Spleen (tissue), 11 donors: ENCODE measurements around the gene TEKT2. TPM values are rescaled to one million over a fixed set of nuclear protein-coding genes. Genes with fewer than 3 reads are reported as not detected.

Experiments used
- DNase-seq: peaks from one replicate; pipeline ENCODE4 v3.0.0-alpha.2; 2020
- H3K27ac ChIP-seq, 8 donors: fragments of 200-600 bp; sonication (generic) in 7 of 8; 1 replicate in 4 of 8; 2 replicates in 4 of 8; pipeline versions ENCODE4 v1.5.0 to v1.8.0; 2016 to 2021; ENCODE audit warnings: inconsistent platforms in 4 of 8, mild to moderate bottlenecking in 4 of 8, moderate library complexity in 1 of 8
- H3K27me3 ChIP-seq, 7 donors: fragments of 200-600 bp; sonication (generic) in 6 of 7; replicated peaks in 1 of 7; 1 replicate in 4 of 7; 2 replicates in 3 of 7; pipeline versions ENCODE4 v1.5.0 to v1.8.0; 2016 to 2021; ENCODE audit warnings: inconsistent platforms in 3 of 7, mild to moderate bottlenecking in 1 of 7
- H3K36me3 ChIP-seq, 6 donors: fragments of 200-600 bp; sonication (generic) in 5 of 6; 1 replicate in 4 of 6; 2 replicates in 2 of 6; pipeline versions ENCODE4 v1.5.0 to v1.8.0; 2016 to 2021; ENCODE audit warnings: inconsistent platforms in 2 of 6
- H3K4me1 ChIP-seq, 6 donors: fragments of 200-600 bp; sonication (generic) in 5 of 6; 1 replicate in 3 of 6; 2 replicates in 3 of 6; pipeline versions ENCODE4 v1.5.0 to v1.8.0; 2016 to 2021; ENCODE audit warnings: inconsistent platforms in 3 of 6
- H3K4me3 ChIP-seq, 8 donors: fragments of 200-600 bp; sonication (generic) in 7 of 8; 1 replicate in 4 of 8; 2 replicates in 4 of 8; pipeline versions ENCODE4 v1.5.0 to v1.8.0; 2016 to 2021; ENCODE audit warnings: inconsistent platforms in 4 of 8, mild to moderate bottlenecking in 4 of 8, moderate library complexity in 2 of 8
- H3K9me3 ChIP-seq, 8 donors: fragments of 200-600 bp; sonication (generic) in 7 of 8; 1 replicate in 4 of 8; 2 replicates in 4 of 8; pipeline versions ENCODE4 v1.5.0 to v1.8.0; 2016 to 2021; ENCODE audit warnings: inconsistent platforms in 4 of 8
- CTCF ChIP-seq, 11 experiments: fragments of 200-600 bp in 7 of 11; fragments of 450-650 bp in 4 of 11; sonication (generic) in 4 of 11; IDR thresholded peaks in 8 of 11; conservative IDR thresholded peaks in 3 of 11; 1 replicate in 7 of 11; 2 replicates in 4 of 11; pipeline versions ENCODE4 v1.4.0 to v1.8.0; 2016 to 2021; ENCODE audit warnings: antibody characterized with exemption in 11 of 11, inconsistent platforms in 4 of 11, mild to moderate bottlenecking in 1 of 11
- POLR2A ChIP-seq, 3 donors: fragments of 450-650 bp; IDR thresholded peaks; one replicate each; pipeline ENCODE4 v1.5.1; 2017; ENCODE audit warnings: antibody characterized with exemption in 3 of 3, mild to moderate bottlenecking in 1 of 3
- POLR2AphosphoS5 ChIP-seq, 3 donors: sonication (generic); formaldehyde crosslinking; IDR thresholded peaks; one replicate each; pipeline ENCODE4 v1.5.1; 2017; ENCODE audit warnings: antibody characterized with exemption in 3 of 3
- WGBS, 5 donors: extraction: QIAGEN DNeasy Blood & Tissue Kit in 3 of 5; methylation state at CpG; one replicate each; pipeline versions ENCODE4 v1.1.5 to v1.1.7; 2013 to 2018; 5-methylcytosine and 5-hydroxymethylcytosine counted together
- intact Hi-C: fragments of 100-400 bp; cut with DNase I; formaldehyde crosslinking; loops from one replicate; pipeline ENCODE4 v1.15.0; 2023; ENCODE audit warnings: low total_unique reads
- polyA plus RNA-seq, 3 donors: library from polyadenylated mRNA; stranded (reverse); fragments of 200-250 nt; gene quantifications; one replicate each; pipeline ENCODE4 v1.2.1, GENCODE V29; 2013
- total RNA-seq, 7 donors: library from RNA; depleted of rRNA in 3 of 7; stranded (reverse); fragments of >200 nt in 3 of 7; fragmentation: NEBNext Ultra II Directional in 4 of 7; extraction: Animal tissue kit (Norgen Biotek cat#: 25700) in 4 of 7; gene quantifications; one replicate each; pipeline versions ENCODE4 v1.1.0 to v1.2.1, GENCODE V29; 2016 to 2021
- donor health status: healthy with polysubstance abuse.
- donor health status: DM: no; HTN: no; CAD: no; lungs with moderate emphysema.
- donor health status: DM: no; HTN: no; CAD: no.
- donor health status: Bipolar disorder and iron deficiency.
- donor health status: healthy.
- donor health status: DM: no; HTN: no; CAD: no.
- donor health status: DM: yes; HTN: yes; CAD: no.

TEKT2 gene
- total and polyA plus RNA-seq, 10 donors: 0.33 TPM; not detected in 9

DNA sequence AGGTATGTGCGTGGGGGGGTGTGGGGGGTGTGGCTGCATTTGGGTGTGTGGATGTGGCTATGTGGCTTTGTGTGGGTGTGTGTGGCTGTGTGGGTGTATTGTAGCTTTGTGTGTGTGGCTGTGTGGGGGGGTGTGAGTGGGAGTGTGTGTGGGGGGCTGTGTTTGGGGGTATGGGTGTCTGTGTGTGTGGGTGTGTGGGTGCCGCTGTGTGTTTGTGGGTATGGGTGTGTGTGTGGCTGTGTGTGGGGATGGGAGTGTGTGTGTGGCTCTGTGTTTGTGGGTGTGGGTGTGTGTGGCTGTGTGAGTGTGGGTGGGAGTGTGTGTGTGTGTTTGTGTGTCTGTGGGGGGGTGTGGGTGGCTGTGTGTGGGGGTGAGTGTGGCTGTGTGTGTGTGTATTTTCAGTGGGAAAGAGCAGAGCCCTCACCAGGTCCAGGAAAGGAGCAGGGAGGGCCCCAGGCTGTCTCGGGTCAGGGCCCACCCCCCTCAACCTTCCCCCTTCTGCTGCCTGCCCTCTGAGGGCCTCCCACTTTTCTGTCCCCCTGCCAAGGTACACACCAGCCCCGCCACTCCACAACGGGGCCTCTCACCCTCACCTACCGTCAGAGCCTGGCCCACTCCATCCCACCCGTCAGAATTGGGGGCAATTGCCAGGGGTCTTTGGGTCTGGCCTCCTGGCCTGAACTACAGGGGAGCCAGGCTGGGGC is 43.1 kb downstream of the TEKT2 start:
- no peak overlapping the region for H3K4me3 ChIP-seq
- H3K27me3 ChIP-seq: peaks cover 0 to 35% (median 10%) of the 10 kb centered on the region in 7 donors
- peaks cover 7 to 42% (median 20%) of the 10 kb centered on the region in 6 donors for H3K4me1 ChIP-seq
- DNase-seq: no peak
- WGBS, 5 donors: 64 to 82% (median 74%) methylated on average over 6 to 7 of the region's 7 CpGs
- H3K36me3 ChIP-seq: no peaks in the 10 kb centered on the region
- H3K27ac ChIP-seq: no peak overlapping the region
- TF ChIP-seq CTCF (IDR thresholded peaks at IDR 0.05 in 8 of 11, conservative IDR thresholded peaks at IDR 0.05 in 3 of 11) (no peak), POLR2AphosphoS5 (IDR thresholded peaks at IDR 0.05) (no peak), POLR2A (IDR thresholded peaks at IDR 0.05) (no peak)
- no peaks in the 10 kb centered on the region for H3K9me3 ChIP-seq
- intact Hi-C loops: no loop called here

DNA sequence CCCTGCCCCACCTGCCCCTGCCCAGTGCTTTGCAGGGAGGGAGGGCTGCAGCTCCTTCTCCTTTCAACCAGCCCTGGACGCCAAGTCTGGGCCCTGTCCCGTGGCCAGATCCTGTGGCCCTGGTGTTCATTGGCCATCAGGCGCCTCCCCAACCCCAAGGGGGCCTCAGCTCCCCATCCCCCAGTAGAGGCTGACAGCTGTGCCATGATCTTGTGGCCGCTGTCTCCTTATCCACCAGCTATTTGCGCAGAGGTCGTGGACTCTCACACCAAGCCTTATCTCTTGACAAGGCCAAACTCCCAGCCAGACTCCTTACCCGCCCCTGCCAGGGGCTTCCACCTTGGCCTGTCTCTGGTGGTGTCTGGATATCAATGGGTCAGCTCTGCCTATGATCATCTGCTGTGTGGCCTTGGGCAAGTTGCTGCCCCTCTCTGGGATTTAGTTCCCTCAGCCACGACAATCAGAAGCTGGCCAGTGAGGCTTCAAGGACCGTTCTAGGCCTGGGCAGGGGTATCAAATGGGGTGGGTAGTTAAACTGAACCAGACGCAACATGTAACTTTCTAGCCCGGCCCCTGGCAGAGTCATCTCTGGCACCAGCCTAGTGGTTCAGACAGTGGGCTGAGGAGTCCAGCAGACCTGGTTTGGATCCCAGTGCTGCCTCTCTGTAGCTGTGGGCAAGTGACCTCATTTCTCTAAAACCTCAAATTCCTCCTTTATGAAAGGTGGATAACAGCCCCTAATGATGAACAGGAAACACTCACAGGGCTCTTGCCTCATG is 44.4 kb downstream of the TEKT2 start:
- peaks cover 2 to 29% (median 16%) of the 10 kb centered on the region in 6 donors for H3K4me1 ChIP-seq
- no peak for DNase-seq
- H3K27me3 ChIP-seq: peaks cover 0 to 29% (median 10%) of the 10 kb centered on the region in 7 donors
- no peak for TF ChIP-seq CTCF (IDR thresholded peaks at IDR 0.05 in 8 of 11, conservative IDR thresholded peaks at IDR 0.05 in 3 of 11)
- TF ChIP-seq POLR2AphosphoS5 (IDR thresholded peaks at IDR 0.05): no peak
- intact Hi-C loops: no loop called here
- no peaks in the 10 kb centered on the region for H3K9me3 ChIP-seq
- WGBS, 5 donors: 82 to 90% (median 87%) methylated on average over 11 of the region's 11 CpGs
- no peaks in the 10 kb centered on the region for H3K36me3 ChIP-seq
- H3K27ac ChIP-seq: no peak overlapping the region
- H3K4me3 ChIP-seq: no peak overlapping the region

DNA sequence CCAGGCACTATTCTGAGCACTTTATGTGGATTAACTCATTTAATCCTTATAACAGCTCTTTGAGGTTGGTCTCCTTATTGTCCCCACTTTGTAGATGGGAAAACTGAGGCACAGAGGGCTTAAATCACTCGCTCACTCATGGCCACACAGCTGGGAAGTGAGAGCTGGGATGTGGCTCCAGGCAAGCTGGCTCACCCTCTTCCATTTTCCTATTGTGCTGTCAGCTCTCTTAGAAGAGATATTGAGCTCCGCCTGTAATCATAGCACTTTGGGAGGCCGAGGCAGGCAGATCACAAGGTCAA is 45.0 kb downstream of the TEKT2 start:
- no peak for DNase-seq
- H3K4me1 ChIP-seq: peaks cover 0 to 23% (median 11%) of the 10 kb centered on the region in 6 donors
- whole genome bisulfite sequencing, 5 donors: 91 to 96% (median 92%) methylated on average over 3 of the region's 3 CpGs
- no peaks in the 10 kb centered on the region for H3K36me3 ChIP-seq
- no peak for TF ChIP-seq POLR2AphosphoS5 (IDR thresholded peaks at IDR 0.05)
- no peak overlapping the region for H3K27ac ChIP-seq
- H3K4me3 ChIP-seq: no peak overlapping the region
- H3K9me3 ChIP-seq: no peaks in the 10 kb centered on the region
- intact Hi-C loops: no loop called here
- H3K27me3 ChIP-seq: peaks cover 0 to 24% (median 10%) of the 10 kb centered on the region in 7 donors

DNA sequence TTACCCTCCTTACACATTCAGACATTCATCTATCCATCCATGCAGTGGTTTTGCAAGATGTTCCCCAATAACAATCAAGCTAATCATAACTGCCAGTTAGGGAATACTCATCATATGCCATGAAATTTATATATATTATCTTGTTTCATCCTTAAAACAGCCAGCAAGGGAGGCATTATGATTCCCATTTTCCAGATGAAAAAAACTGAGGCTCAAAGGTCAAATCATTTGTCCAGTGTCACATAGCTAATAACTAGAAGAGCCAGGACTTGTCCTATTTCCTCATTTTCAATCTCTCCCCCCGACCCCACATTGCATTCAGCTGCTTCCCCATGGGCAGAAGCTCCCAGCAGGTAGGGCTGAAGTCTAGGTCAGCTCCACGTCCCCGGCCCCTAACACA is 48.1 kb downstream of the TEKT2 start:
- H3K4me1 ChIP-seq: peaks cover 0 to 28% (median 16%) of the 10 kb centered on the region in 6 donors
- peaks cover 0 to 14% (median 8%) of the 10 kb centered on the region in 6 donors for H3K36me3 ChIP-seq
- no peak overlapping the region for H3K4me3 ChIP-seq
- H3K27ac ChIP-seq: no peak overlapping the region
- 67 to 85% (median 69%) methylated on average over 3 of the region's 3 CpGs for WGBS, 5 donors
- no peaks in the 10 kb centered on the region for H3K9me3 ChIP-seq
- intact Hi-C loops: no loop called here
- no peak for TF ChIP-seq POLR2A (IDR thresholded peaks at IDR 0.05)
- TF ChIP-seq CTCF (IDR thresholded peaks at IDR 0.05 in 8 of 11, conservative IDR thresholded peaks at IDR 0.05 in 3 of 11): no peak
- no peak for TF ChIP-seq POLR2AphosphoS5 (IDR thresholded peaks at IDR 0.05)
- no peaks in the 10 kb centered on the region for H3K27me3 ChIP-seq
- no peak for DNase-seq
